Anterior cingulate cortex (tissue), 58 donors: ENCODE measurements around the gene OSBPL3.
"Not testable (repeated sequence)": the region's sequence is repeated elsewhere in the genome, so short reads cannot be mapped to it uniquely, and the experiment has no call there.

ENCODE experiments used
- DNase-seq, 58 donors: peaks; one replicate each; lab custom pipeline; 2025; lab: John Stamatoyannopoulos, UW

OSBPL3 gene, protein sequence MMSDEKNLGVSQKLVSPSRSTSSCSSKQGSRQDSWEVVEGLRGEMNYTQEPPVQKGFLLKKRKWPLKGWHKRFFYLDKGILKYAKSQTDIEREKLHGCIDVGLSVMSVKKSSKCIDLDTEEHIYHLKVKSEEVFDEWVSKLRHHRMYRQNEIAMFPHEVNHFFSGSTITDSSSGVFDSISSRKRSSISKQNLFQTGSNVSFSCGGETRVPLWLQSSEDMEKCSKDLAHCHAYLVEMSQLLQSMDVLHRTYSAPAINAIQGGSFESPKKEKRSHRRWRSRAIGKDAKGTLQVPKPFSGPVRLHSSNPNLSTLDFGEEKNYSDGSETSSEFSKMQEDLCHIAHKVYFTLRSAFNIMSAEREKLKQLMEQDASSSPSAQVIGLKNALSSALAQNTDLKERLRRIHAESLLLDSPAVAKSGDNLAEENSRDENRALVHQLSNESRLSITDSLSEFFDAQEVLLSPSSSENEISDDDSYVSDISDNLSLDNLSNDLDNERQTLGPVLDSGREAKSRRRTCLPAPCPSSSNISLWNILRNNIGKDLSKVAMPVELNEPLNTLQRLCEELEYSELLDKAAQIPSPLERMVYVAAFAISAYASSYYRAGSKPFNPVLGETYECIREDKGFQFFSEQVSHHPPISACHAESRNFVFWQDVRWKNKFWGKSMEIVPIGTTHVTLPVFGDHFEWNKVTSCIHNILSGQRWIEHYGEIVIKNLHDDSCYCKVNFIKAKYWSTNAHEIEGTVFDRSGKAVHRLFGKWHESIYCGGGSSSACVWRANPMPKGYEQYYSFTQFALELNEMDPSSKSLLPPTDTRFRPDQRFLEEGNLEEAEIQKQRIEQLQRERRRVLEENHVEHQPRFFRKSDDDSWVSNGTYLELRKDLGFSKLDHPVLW

GRCh38 chr7:24979863-24980533, at the start of gene OSBPL3:
Gene OSBPL3, minus strand, starts transcription at chr7:24980178. Its CDS starts 87,706 bp downstream, at chr7:24892472.
- DNase-seq: peak; percentile 81 to 99 (median 95)

GRCh38 chr7:25029075-25029474, 49.1 kb upstream of the OSBPL3 start:
- DNase-seq: no peak

GRCh38 chr7:25028370-25029021, 48.5 kb upstream of the OSBPL3 start:
- DNase-seq: no peak

GRCh38 chr7:25026156-25026555, 46.2 kb upstream of the OSBPL3 start:
- DNase-seq: no peak

DNA sequence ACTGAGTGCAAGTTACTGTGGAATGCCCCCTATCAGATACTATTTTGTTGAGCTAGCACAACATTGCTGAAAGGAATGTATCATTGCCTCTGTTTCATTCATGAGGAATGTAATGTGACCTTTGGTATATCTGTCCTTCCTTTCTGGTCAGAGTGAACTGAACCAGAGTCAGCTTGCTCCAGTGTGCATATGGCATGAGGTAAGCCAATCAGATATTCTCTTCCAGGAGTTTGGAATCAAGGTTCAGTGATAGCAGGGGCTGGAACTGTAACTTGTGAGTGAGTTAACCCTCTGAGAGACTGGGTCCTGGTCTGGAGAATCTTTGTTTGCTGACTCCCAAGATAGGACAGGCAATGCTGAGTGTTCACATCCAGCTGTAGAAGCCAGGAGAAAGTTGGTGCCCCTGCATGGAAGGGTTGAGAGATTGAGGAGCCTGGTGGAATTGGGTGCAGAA, 45.3 kb upstream of the OSBPL3 start:
- no peak for DNase-seq

DNA sequence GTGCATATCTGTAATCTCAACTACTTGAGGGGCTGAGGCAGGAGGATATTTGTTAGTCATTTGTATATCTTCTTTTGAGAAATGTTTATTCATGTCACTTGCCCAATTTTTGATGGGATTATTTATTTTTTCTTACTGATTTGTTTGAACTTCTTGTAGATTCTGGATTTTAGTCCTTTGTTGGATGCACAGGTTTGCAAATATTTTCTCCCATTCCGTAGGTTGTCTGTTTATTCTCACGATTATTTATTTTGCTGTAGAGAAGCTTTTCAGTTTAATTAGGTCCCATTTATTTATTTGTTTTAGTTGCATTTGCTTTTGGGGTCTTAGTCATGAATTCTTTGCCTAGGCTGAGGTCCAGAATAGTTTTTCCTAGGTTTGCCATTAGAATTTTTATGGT, 44.1 kb upstream of the OSBPL3 start:
- no peak for DNase-seq

GRCh38 chr7:25017671-25018070, 37.7 kb upstream of the OSBPL3 start:
- DNase-seq: not testable (repeated sequence)

- DNase-seq: no peak
These were observed 34.8 kb upstream of the OSBPL3 start for GRCh38 chr7:25014756-25015155.

GRCh38 chr7:25012710-25013109, 32.7 kb upstream of the OSBPL3 start:
- DNase-seq: not testable (repeated sequence)

DNA sequence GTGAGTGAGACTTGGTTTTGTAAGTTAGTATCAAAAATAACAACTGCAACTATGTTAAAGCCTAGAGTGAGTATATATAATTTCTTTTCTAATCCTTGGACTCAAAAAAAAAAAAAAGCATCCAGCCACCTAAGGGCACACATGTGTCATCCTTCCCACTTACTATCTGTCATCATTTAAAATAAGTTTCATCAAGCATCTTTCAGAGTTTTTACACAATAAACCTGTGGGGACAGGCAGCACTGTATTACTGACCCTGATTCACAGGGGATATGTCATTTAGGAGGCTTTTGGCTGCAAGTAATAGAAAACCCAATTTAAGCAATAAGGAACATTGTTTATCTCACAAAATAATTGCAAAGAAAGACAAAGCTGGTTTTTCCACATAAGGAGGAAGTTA, 32.3 kb upstream of the OSBPL3 start:
- no peak for DNase-seq

DNA sequence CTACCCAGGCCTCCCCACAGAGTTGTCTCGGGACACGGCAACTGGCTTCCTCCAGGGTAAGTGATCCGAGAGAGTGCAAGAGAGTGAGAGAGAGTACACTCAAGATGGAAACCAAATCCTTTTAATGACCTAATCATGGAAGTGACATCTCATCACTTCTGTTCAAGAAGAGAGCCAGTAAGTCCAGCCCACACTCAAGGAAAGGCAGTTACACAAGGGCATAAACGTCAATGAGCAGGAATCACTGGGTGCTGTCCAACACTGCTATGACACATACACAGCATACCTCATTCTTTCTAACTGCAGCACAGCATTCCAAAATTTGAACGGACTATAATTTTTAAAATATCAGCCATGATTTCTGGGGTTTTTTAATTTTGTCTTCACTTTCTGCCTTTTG, 29.3 kb upstream of the OSBPL3 start:
- DNase-seq: no peak

DNA sequence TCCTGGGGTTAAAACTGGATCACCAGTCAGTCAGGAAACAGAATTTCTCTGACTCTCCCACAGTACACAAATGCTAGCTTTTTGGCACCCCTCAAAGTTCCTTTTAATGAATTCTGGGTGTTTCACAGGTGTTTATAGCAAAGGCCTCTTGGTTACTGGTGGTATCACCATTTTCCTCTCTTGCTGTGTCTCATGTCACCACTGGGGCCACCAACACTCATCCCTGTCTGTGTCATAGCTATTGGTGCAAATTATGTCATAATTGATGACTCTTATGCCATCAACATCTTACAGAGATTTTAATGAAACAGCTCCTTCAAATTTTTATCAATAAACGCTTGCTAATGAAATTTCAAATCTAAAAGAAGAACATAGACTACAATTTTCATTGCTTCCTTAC, 27.7 kb upstream of the OSBPL3 start:
- no peak for DNase-seq

- DNase-seq: no peak
These were observed 26.3 kb upstream of the OSBPL3 start for GRCh38 chr7:25006276-25006675.

- no peak for DNase-seq
These were observed 25.7 kb upstream of the OSBPL3 start for GRCh38 chr7:25005658-25006057.

GRCh38 chr7:25002786-25003185, 22.8 kb upstream of the OSBPL3 start:
- no peak for DNase-seq

- DNase-seq: no peak
These were observed 15.5 kb upstream of the OSBPL3 start for GRCh38 chr7:24995466-24995865.

GRCh38 chr7:24992314-24992713, 12.3 kb upstream of the OSBPL3 start:
- DNase-seq: no peak

GRCh38 chr7:24991353-24991752, 11.4 kb upstream of the OSBPL3 start:
- no peak for DNase-seq

DNA sequence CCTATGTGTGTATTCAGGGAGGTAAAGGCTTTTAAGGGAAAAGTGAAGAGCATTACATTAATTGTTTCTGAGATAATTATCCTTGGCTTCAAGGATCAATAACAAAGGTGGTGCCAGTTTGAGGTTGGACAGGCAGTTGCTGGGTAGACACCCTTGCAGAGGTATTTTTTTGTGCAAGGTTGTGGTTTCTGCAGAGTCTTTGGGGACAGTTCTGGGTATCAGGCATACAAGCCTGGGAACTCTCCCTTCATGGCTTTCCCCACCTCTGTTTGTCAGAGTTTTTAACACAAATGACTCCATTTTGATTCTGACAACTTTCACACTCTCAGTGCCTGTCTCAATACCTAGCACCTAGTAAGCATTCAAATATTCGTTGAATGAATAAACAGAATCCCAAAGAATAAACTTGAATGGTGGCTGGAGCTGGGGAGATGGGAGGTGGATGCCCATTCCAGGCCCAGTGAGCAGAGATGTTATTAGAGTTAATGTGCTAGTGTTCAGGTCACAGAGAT, 7.4 kb upstream of the OSBPL3 start:
- DNase-seq: no peak

GRCh38 chr7:24982917-24983316, 2.9 kb upstream of the OSBPL3 start:
- DNase-seq: no peak
